K562 (cell line): Measurements from ENCODE around the gene C7.

ENCODE experiments used
- ATF3 ChIP-seq, 2 experiments: fragments of 450-650 bp in 1 of 2; sonication (generic) in 1 of 2; formaldehyde crosslinking in 1 of 2; IDR thresholded peaks in 1 of 2; conservative IDR thresholded peaks in 1 of 2; 2 replicates each; pipeline versions ENCODE4 v1.6.1 to v1.8.1; 2016 to 2023; ENCODE audit warnings: mild to moderate bottlenecking in 2 of 2, moderate library complexity in 2 of 2, inconsistent platforms in 1 of 2, missing genetic modification reagents in 1 of 2
- BCL6 ChIP-seq: fragments of 250-450 bp; sonication (Bioruptor Pico); IDR thresholded peaks from 2 replicates; pipeline ENCODE4 v1.4.0; 2020
- CTCF ChIP-seq, 3 experiments: IDR thresholded peaks in 2 of 3; conservative IDR thresholded peaks in 1 of 3; 2 replicates each; pipeline ENCODE4 v1.5.1; 2011 to 2012; ENCODE audit warnings: low read length in 3 of 3, mild to moderate bottlenecking in 3 of 3, control low read depth in 2 of 3, improper control_type of control experiment in 1 of 3, inconsistent platforms in 1 of 3, low read depth in 1 of 3, mixed read lengths in 1 of 3, moderate library complexity in 1 of 3; ENCODE audit not compliant: insufficient read depth in 2 of 3
- DEAF1 ChIP-seq: fragments of 450-650 bp; formaldehyde crosslinking; IDR thresholded peaks from 2 replicates; pipeline ENCODE4 v1.4.0; 2020; ENCODE audit warnings: mild to moderate bottlenecking, moderate library complexity
- EZH2 ChIP-seq: IDR thresholded peaks from 2 replicates; pipeline ENCODE4 v1.6.1; 2012; ENCODE audit warnings: low read depth, mild to moderate bottlenecking, inconsistent platforms, low read length, borderline replicate concordance
- MAFF ChIP-seq: IDR thresholded peaks from 2 replicates; pipeline ENCODE4 v1.6.1; 2012; ENCODE audit warnings: low read length, improper control_type of control experiment
- MAX ChIP-seq: sonication (generic); formaldehyde crosslinking; IDR thresholded peaks from 2 replicates; pipeline ENCODE4 v1.9.0; 2022; ENCODE audit warnings: mild to moderate bottlenecking, missing genetic modification reagents
- POLR2B ChIP-seq: fragments of 450-650 bp; IDR thresholded peaks from 2 replicates; pipeline ENCODE4 v1.6.1; 2018; ENCODE audit warnings: low read depth; ENCODE audit not compliant: partially characterized antibody
- REST ChIP-seq, 2 experiments: fragments of 450-650 bp; formaldehyde crosslinking in 1 of 2; IDR thresholded peaks; 2 replicates each; pipeline versions ENCODE4 v1.4.0 to v1.6.1; 2014 to 2020; ENCODE audit warnings: mild to moderate bottlenecking in 2 of 2, borderline replicate concordance in 1 of 2, low read depth in 1 of 2
- SMC3 ChIP-seq: conservative IDR thresholded peaks from 2 replicates; pipeline ENCODE4 v1.6.1; 2011; ENCODE audit warnings: low read depth, low read length, improper control_type of control experiment; ENCODE audit not compliant: insufficient read depth
- SP2 ChIP-seq: IDR thresholded peaks from 2 replicates; pipeline ENCODE4 v1.6.1; 2011; ENCODE audit warnings: mild to moderate bottlenecking, low read depth, low read length, moderate library complexity; ENCODE audit not compliant: poor library complexity, severe bottlenecking; ENCODE audit errors: extremely low read depth
- ZBTB26 ChIP-seq: fragments of 450-650 bp; formaldehyde crosslinking; IDR thresholded peaks from 2 replicates; pipeline ENCODE4 v1.4.0; 2022; ENCODE audit warnings: missing genetic modification characterization
- ZBTB9 ChIP-seq: fragments of 450-650 bp; formaldehyde crosslinking; IDR thresholded peaks from 2 replicates; pipeline ENCODE4 v1.4.0; 2020; ENCODE audit warnings: mild to moderate bottlenecking, moderate library complexity
- ZNF324 ChIP-seq: fragments of 250-450 bp; sonication (Bioruptor Pico); IDR thresholded peaks from 2 replicates; pipeline ENCODE4 v1.4.0; 2020; ENCODE audit warnings: mild to moderate bottlenecking

GRCh38 chr5:40882291-40882690 lies 27.0 kb upstream of the C7 start:
- TF ChIP-seq ZNF324 (CRISPR knock-in tag) (no peak), EZH2 (no peak), MAFF (no peak), CTCF (IDR thresholded peaks at IDR 0.05 in 2 of 3, conservative IDR thresholded peaks at IDR 0.05 in 1 of 3; ENCODE audit: insufficient read depth in 2 of 3, low read depth in 1 of 3, low read length in 3 of 3) (no peak), ZBTB26 (no peak), BCL6 (no peak), POLR2B (no peak), DEAF1 (no peak), REST (IDR thresholded peaks at IDR 0.05; ENCODE audit: borderline replicate concordance) (no peak), REST (CRISPR knock-in tag; IDR thresholded peaks at IDR 0.05; ENCODE audit: low read depth) (no peak), SMC3 (no peak), SP2 (no peak), MAX (CRISPR knock-in tag) (no peak), ATF3 (IDR thresholded peaks at IDR 0.05) (no peak), ATF3 (CRISPR knock-in tag; conservative IDR thresholded peaks at IDR 0.05) (no peak), ZBTB9 (CRISPR knock-in tag) (no peak)
